A549 (cell line): ENCODE results near the gene HSFX2. TPM values are rescaled to one million over a fixed set of nuclear protein-coding genes. Genes with fewer than 3 reads are reported as not detected.
A peak's percentile ranks its signal among the peaks of the same experiment; 100 is the strongest.
"Not testable (repeated sequence)": the region's sequence is repeated elsewhere in the genome, so short reads cannot be mapped to it uniquely, and the experiment has no call there.

Experiments used
- ATAC-seq, 2 experiments: fragments of 200-7000 bp in 1 of 2; fragments of >200 bp in 1 of 2; cut with Nextera tagmentation in 1 of 2; cut with Tn5 transposase in 1 of 2; 3 replicates each; pipeline versions ENCODE4 v1.8.0 to v1.9.1; 2018 to 2020; ENCODE audit warnings: mild to moderate bottlenecking in 1 of 2, moderate library complexity in 1 of 2
- CTCF ChIA-PET: fragments of 300-600 bp; sonication (Branson Sonifier 250); formaldehyde crosslinking; extraction: SDS; loops from one replicate; lab custom pipeline; 2021; ENCODE audit warnings: antibody characterized with exemption, inconsistent platforms; lab: Yijun Ruan, JAX
- POLR2A ChIA-PET: fragments of 350-600 bp; formaldehyde crosslinking; extraction: SDS; loops from one replicate; lab custom pipeline; 2021; ENCODE audit warnings: antibody characterized with exemption, inconsistent platforms; lab: Yijun Ruan, JAX
- DNase-seq, 2 experiments: peaks; one replicate each; pipeline versions ENCODE4 v3.0.0 to v3.0.0-alpha.2; 2011 to 2016; ENCODE audit warnings: low read depth in 1 of 2, low spot score in 1 of 2
- FAIRE-seq: peaks from 2 replicates; lab custom pipeline; 2011; peaks lifted over from hg19 to GRCh38; lab: Jason Lieb, UNC
- H3K27ac ChIP-seq, 2 experiments: fragments of >200 bp; sonication (Bioruptor Twin); formaldehyde crosslinking; 3 replicates each; pipeline ENCODE4 v1.5.1; 2016 to 2017
- H3K4me1 ChIP-seq: fragments of >200 bp; sonication (Bioruptor Twin); formaldehyde crosslinking; 3 replicates; pipeline ENCODE4 v1.6.1; 2016
- H3K4me2 ChIP-seq: fragments of >200 bp; sonication (Bioruptor Twin); formaldehyde crosslinking; 3 replicates; pipeline ENCODE4 v1.6.1; 2016
- H3K4me3 ChIP-seq: fragments of >200 bp; sonication (Bioruptor Twin); formaldehyde crosslinking; 3 replicates; pipeline ENCODE4 v1.5.1; 2016
- H3K9me3 ChIP-seq: fragments of >200 bp; sonication (Bioruptor Twin); formaldehyde crosslinking; 3 replicates; pipeline ENCODE4 v1.6.1; 2016
- CBX2 ChIP-seq: fragments of 200-600 bp; sonication (generic); IDR thresholded peaks from 2 replicates; pipeline ENCODE4 v1.6.1; 2016; ENCODE audit warnings: low read depth, mild to moderate bottlenecking, borderline replicate concordance
- RAD21 ChIP-seq, 2 experiments: fragments of >200 bp in 1 of 2; sonication (Bioruptor Twin) in 1 of 2; formaldehyde crosslinking in 1 of 2; IDR thresholded peaks in 1 of 2; conservative IDR thresholded peaks in 1 of 2; 2 replicates in 1 of 2; 3 replicates in 1 of 2; pipeline ENCODE4 v1.6.1; 2012 to 2018; ENCODE audit warnings: inconsistent platforms in 1 of 2
- ZNF302 ChIP-seq: fragments of 250-450 bp; sonication (Bioruptor Pico); IDR thresholded peaks from 2 replicates; pipeline ENCODE4 v1.9.0; 2021; ENCODE audit warnings: inconsistent platforms, mild to moderate bottlenecking, moderate library complexity
- WGBS: methylation state at CpG from one replicate; pipeline ENCODE4 v1.1.6; 2017; ENCODE audit errors: missing lambda C conversion rate; 5-methylcytosine and 5-hydroxymethylcytosine counted together
- polyA plus RNA-seq, 4 experiments: library from polyadenylated mRNA; depleted of rRNA in 3 of 4; stranded (reverse); fragments of >200 nt; fragmentation: RNase III in 1 of 4; extraction: RNeasy Plus Mini Kit Qiagen cat#74134 plus additional on column Dnase treatment in 1 of 4; gene quantifications; 2 replicates in 3 of 4; 3 replicates in 1 of 4; pipeline ENCODE4 v1.2.3, GENCODE V29; 2011 to 2017

Gene HSFX2
- polyA plus RNA-seq, 2 of the 4 experiments (the other 2 are of a cell fraction), result 0.10 TPM; not detected in 1

GRCh38 chrX:149607699-149608098 is 12.6 kb upstream of the HSFX2 start (continued):
- TF ChIP-seq CBX2, result no peak
- no peak for TF ChIP-seq ZNF302 (CRISPR knock-in tag)

GRCh38 chrX:149605248-149605885 is 10.3 kb upstream of the HSFX2 start:
- FAIRE-seq, ATAC-seq, H3K9me3 ChIP-seq, POLR2A ChIA-PET, H3K4me2 ChIP-seq, H3K27ac ChIP-seq, DNase-seq, H3K4me3 ChIP-seq, H3K4me1 ChIP-seq: not testable (repeated sequence)
- WGBS, result 88% methylated on average over 7 of the region's 7 CpGs
- CTCF ChIA-PET, result interaction anchor here (0.6 kb wide), 1 partner anchor 1063 kb away, joined by 3 read pairs; no protein-coding TSS in a partner anchor

- CTCF ChIA-PET, H3K9me3 ChIP-seq, POLR2A ChIA-PET, H3K4me1 ChIP-seq, DNase-seq, H3K4me3 ChIP-seq, H3K27ac ChIP-seq, H3K4me2 ChIP-seq: not testable (repeated sequence)
- TF ChIP-seq RAD21 (conservative IDR thresholded peaks at IDR 0.05 in 1 of 2, IDR thresholded peaks at IDR 0.05 in 1 of 2), result peak in 1 of 2 experiments; percentile 3; a peak in 1 of 5 replicates
- FAIRE-seq, result peak; percentile 13
- ATAC-seq, result peak; percentile 59 to 92; a peak in 3 of 6 replicates
- WGBS, result 44% methylated on average over 5 of the region's 11 CpGs
Measured at GRCh38 chrX:149598603-149599002, 3.5 kb upstream of the HSFX2 start.

GRCh38 chrX:149595943-149596342 is 829 bp upstream of the HSFX2 start:
- H3K9me3 ChIP-seq, H3K4me2 ChIP-seq, ATAC-seq, CTCF ChIA-PET, FAIRE-seq, H3K4me3 ChIP-seq, H3K4me1 ChIP-seq, POLR2A ChIA-PET, H3K27ac ChIP-seq, DNase-seq: not testable (repeated sequence)
- WGBS, result no CpG with 5 or more reads among the region's 7 CpGs

- H3K4me3 ChIP-seq, FAIRE-seq, DNase-seq, POLR2A ChIA-PET, H3K27ac ChIP-seq, CTCF ChIA-PET, H3K4me1 ChIP-seq, H3K9me3 ChIP-seq, H3K4me2 ChIP-seq: not testable (repeated sequence)
- ATAC-seq, result peak; percentile 44 to 65; a peak in 2 of 6 replicates
- WGBS, result no CpG with 5 or more reads among the region's 7 CpGs
Measured at GRCh38 chrX:149590993-149591392, 4.1 kb downstream of the HSFX2 start.

GRCh38 chrX:149587359-149587758 is 7.8 kb downstream of the HSFX2 start, which contains the start of gene MAGEA9B:
MAGEA9B (minus strand) TSS chrX:149587459; CDS start chrX:149583179, 4,280 bp downstream.
- ATAC-seq, H3K4me1 ChIP-seq, CTCF ChIA-PET, H3K4me3 ChIP-seq, POLR2A ChIA-PET, H3K4me2 ChIP-seq, DNase-seq, FAIRE-seq, H3K9me3 ChIP-seq, H3K27ac ChIP-seq: not testable (repeated sequence)
- no CpG with 5 or more reads among the region's 12 CpGs for WGBS

- FAIRE-seq, H3K4me3 ChIP-seq, H3K4me1 ChIP-seq, H3K4me2 ChIP-seq, ATAC-seq, H3K27ac ChIP-seq, CTCF ChIA-PET, POLR2A ChIA-PET, H3K9me3 ChIP-seq, DNase-seq: not testable (repeated sequence)
- 44% methylated on average over 3 of the region's 17 CpGs for WGBS
Measured at GRCh38 chrX:149585631-149586030, 9.5 kb downstream of the HSFX2 start.

- H3K9me3 ChIP-seq, H3K4me1 ChIP-seq, H3K4me3 ChIP-seq, DNase-seq, H3K27ac ChIP-seq, FAIRE-seq, H3K4me2 ChIP-seq, POLR2A ChIA-PET, CTCF ChIA-PET: not testable (repeated sequence)
- ATAC-seq, result peak; percentile 30 to 66; a peak in 2 of 6 replicates
- no CpG with 5 or more reads among the region's 1 CpG for WGBS
Measured at GRCh38 chrX:149573456-149573855, 21.7 kb downstream of the HSFX2 start.
